ENCODE data around the gene HSD17B12. TPM values are rescaled to one million over a fixed set of nuclear protein-coding genes. Genes with fewer than 3 reads are reported as not detected.

The HSD17B12 gene
- total and polyA plus RNA-seq, 2 of the 13 experiments (the other 11 are each of a cell fraction or from before 2014, with no cell fraction given), result 50.3 to 117 TPM

DNA sequence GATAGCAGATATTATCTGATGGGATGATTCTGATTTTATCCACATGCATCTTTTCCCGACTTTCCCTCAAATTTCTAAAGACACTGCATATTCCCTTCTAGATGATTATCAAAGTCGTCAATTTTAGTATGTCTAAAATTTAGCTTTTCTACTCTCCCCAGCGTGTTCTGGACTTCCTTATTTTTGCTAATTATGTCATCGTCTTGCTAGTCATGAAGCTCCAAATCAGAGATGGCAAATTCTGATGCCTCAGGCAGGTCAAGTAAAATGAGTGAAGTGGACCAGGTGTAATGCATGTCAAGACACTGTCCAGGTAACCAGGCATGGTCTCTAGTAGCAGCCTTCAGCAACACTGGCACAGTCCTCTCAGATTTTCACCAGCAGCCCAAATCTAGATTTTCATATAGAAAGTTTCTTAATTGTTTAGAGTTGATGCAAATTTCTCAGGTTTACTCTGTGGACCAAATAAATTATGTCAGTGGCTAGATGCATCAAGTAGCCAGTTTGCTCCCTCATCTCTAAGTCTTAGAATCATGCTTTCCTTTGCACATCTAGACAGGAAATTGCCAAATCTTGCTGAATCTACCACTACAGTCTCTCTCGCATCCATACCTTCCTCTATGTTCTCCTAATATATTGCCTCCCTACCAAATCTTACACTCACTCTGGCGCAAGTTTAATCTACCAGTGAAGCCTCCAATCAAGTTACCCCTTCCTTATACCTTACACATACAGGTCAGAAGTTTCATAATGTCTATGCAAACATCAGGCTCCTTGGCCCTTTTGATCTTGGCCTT lies 10.6 kb downstream of the HSD17B12 start:
- TF ChIP-seq, protein P1, sequence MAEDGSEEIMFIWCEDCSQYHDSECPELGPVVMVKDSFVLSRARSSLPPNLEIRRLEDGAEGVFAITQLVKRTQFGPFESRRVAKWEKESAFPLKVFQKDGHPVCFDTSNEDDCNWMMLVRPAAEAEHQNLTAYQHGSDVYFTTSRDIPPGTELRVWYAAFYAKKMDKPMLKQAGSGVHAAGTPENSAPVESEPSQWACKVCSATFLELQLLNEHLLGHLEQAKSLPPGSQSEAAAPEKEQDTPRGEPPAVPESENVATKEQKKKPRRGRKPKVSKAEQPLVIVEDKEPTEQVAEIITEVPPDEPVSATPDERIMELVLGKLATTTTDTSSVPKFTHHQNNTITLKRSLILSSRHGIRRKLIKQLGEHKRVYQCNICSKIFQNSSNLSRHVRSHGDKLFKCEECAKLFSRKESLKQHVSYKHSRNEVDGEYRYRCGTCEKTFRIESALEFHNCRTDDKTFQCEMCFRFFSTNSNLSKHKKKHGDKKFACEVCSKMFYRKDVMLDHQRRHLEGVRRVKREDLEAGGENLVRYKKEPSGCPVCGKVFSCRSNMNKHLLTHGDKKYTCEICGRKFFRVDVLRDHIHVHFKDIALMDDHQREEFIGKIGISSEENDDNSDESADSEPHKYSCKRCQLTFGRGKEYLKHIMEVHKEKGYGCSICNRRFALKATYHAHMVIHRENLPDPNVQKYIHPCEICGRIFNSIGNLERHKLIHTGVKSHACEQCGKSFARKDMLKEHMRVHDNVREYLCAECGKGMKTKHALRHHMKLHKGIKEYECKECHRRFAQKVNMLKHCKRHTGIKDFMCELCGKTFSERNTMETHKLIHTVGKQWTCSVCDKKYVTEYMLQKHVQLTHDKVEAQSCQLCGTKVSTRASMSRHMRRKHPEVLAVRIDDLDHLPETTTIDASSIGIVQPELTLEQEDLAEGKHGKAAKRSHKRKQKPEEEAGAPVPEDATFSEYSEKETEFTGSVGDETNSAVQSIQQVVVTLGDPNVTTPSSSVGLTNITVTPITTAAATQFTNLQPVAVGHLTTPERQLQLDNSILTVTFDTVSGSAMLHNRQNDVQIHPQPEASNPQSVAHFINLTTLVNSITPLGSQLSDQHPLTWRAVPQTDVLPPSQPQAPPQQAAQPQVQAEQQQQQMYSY (CRISPR knock-in tag; IDR thresholded peaks at IDR 0.05), result no peak
- TF ChIP-seq ZNF598 (CRISPR knock-in tag; IDR thresholded peaks at IDR 0.05; ENCODE audit: borderline replicate concordance), result no peak
- TF ChIP-seq ZKSCAN5 (CRISPR knock-in tag; IDR thresholded peaks at IDR 0.05), result no peak
- TF ChIP-seq NFATC3 (CRISPR knock-in tag; IDR thresholded peaks at IDR 0.05), result no peak
- no peak for TF ChIP-seq ZNF569 (CRISPR knock-in tag; IDR thresholded peaks at IDR 0.05; ENCODE audit: borderline replicate concordance)
- TF ChIP-seq NR2C2 (CRISPR knock-in tag; IDR thresholded peaks at IDR 0.05; ENCODE audit: borderline replicate concordance), result no peak
- TF ChIP-seq FOXK2 (IDR thresholded peaks at IDR 0.05), result no peak
- TF ChIP-seq MTF2 (CRISPR knock-in tag; IDR thresholded peaks at IDR 0.05; ENCODE audit: borderline replicate concordance), result no peak
- no peak for TF ChIP-seq ZNF83 (CRISPR knock-in tag; IDR thresholded peaks at IDR 0.05; ENCODE audit: borderline replicate concordance)
- no peak for TF ChIP-seq ZNF282 (IDR thresholded peaks at IDR 0.05; ENCODE audit: partially characterized antibody)
- no peak for TF ChIP-seq REL (CRISPR knock-in tag; conservative IDR thresholded peaks at IDR 0.05)
- H3K27me3 ChIP-seq (ENCODE audit: control insufficient read depth in 1 of 2, insufficient read depth in 2 of 2, low read length in 2 of 2), result no peaks in the 10 kb centered on the region
- FAIRE-seq (no peak), DNase-seq (ENCODE audit: low spot score) (no peak), ATAC-seq (no peak)
- ChIA-PET CTCF (ENCODE audit: low intra/inter-chr PET ratio, low total read pairs) (no interaction called here), POLR2A (no interaction called here)
- H3K79me2 ChIP-seq (ENCODE audit: insufficient read depth, low read length), result peaks cover 82% of the 10 kb centered on the region
- no peaks in the 10 kb centered on the region for H3K9me3 ChIP-seq (ENCODE audit: low read length)
- H4K20me1 ChIP-seq (ENCODE audit: insufficient read depth, low read length), result peaks cover 29% of the 10 kb centered on the region
- no TSS peak for BruUV-seq (replicated peaks)
- H2AFZ ChIP-seq (ENCODE audit: low read length), result no peak overlapping the region
- in situ Hi-C loops (cut with HindIII; ENCODE audit: extremely low pct_ligation_motif_present, low pct_unique_long_range_greater_than_20kb), result no loop called here
- 97% methylated on average over 6 of the region's 6 CpGs for WGBS (ENCODE audit: low lambda C conversion rate)
- H3K4me1 ChIP-seq (ENCODE audit: insufficient read depth, low read length), result peaks cover 17% of the 10 kb centered on the region
- peaks cover 2 to 27% of the 10 kb centered on the region in 2 experiments; a peak in 4 of 5 replicates for H3K36me3 ChIP-seq (replicated peaks in 1 of 2; ENCODE audit: control insufficient read depth in 1 of 2, insufficient read depth in 2 of 2, low read length in 2 of 2)
- no peak overlapping the region for H3K9ac ChIP-seq (ENCODE audit: insufficient read depth, low read depth, low read length)
- H3K4me3 ChIP-seq (replicated peaks in 1 of 3; ENCODE audit: insufficient read depth in 1 of 3, low read depth in 2 of 3, low read length in 3 of 3), result no peak overlapping the region
- no peak overlapping the region for H3K4me2 ChIP-seq (ENCODE audit: low read depth, low read length)
- no peak overlapping the region for H3K27ac ChIP-seq (ENCODE audit: extremely low read length, insufficient read depth, low read length)
- intact Hi-C loops (cut with micrococcal nuclease; ENCODE audit: unreplicated experiment), result no loop called here
